HG02571 (cell line): ENCODE data around the gene ZBTB43.

Source experiments
- ATAC-seq: cut with Tn5 transposase; IDR thresholded peaks from one replicate; pipeline ENCODE4 v1.9.1; 2021; ENCODE audit warnings: mild to moderate bottlenecking, moderate library complexity; ENCODE audit not compliant: unreplicated experiment

Gene ZBTB43

GRCh38 chr9:126885131-126885641 lies 80.3 kb downstream of the ZBTB43 start:
- no peak for ATAC-seq

- no peak for ATAC-seq
Observed at GRCh38 chr9:126886034-126886822, 81.4 kb downstream of the ZBTB43 start.

- no peak for ATAC-seq
Observed at GRCh38 chr9:126886897-126887296, 82.1 kb downstream of the ZBTB43 start.
